Nephron progenitor cell (in vitro differentiated cells): ENCODE measurements around the gene ASAH2B.
"Not testable (repeated sequence)": the region's sequence is repeated elsewhere in the genome, so short reads cannot be mapped to it uniquely, and the experiment has no call there.

ENCODE experiments used
- DNase-seq: peaks from one replicate; pipeline ENCODE4 v3.0.0; 2021
- H3K27ac Mint-ChIP-seq: 2 replicates; pipeline ENCODE4 v1.8.0; 2021; ENCODE audit warnings: mild to moderate bottlenecking, moderate library complexity, mixed read lengths
- H3K27me3 Mint-ChIP-seq: 2 replicates; pipeline ENCODE4 v1.8.0; 2021; ENCODE audit warnings: mild to moderate bottlenecking, low read depth, mixed read lengths; ENCODE audit not compliant: poor library complexity
- H3K36me3 Mint-ChIP-seq: 2 replicates; pipeline ENCODE4 v1.8.0; 2021; ENCODE audit warnings: low read depth, mixed read lengths
- H3K4me1 Mint-ChIP-seq: 2 replicates; pipeline ENCODE4 v1.8.0; 2021; ENCODE audit warnings: mixed read lengths
- H3K4me3 Mint-ChIP-seq: 2 replicates; pipeline ENCODE4 v1.8.0; 2021; ENCODE audit warnings: mild to moderate bottlenecking, moderate library complexity, mixed read lengths
- H3K9me3 Mint-ChIP-seq: 2 replicates; pipeline ENCODE4 v1.8.0; 2021; ENCODE audit warnings: mild to moderate bottlenecking, moderate library complexity, mixed read lengths
- CTCF ChIP-seq: fragments of 200-600 bp; sonication (generic); IDR thresholded peaks from 2 replicates; pipeline ENCODE4 v1.5.0; 2021; ENCODE audit warnings: antibody characterized with exemption

ASAH2B gene

GRCh38 chr10:50740293-50740648, 535 bp downstream of the ASAH2B start:
- Mint-ChIP-seq H3K4me3 (peak overlapping the region; percentile 96), H3K27me3 (peaks cover 26% of the 10 kb centered on the region), H3K27ac (peak overlapping the region; percentile 97), H3K4me1 (peaks cover 23% of the 10 kb centered on the region), H3K9me3 (peaks cover 4% of the 10 kb centered on the region), H3K36me3 (no peaks in the 10 kb centered on the region)
- no peak for TF ChIP-seq CTCF
- DNase-seq: no peak

- not testable (repeated sequence) for H3K4me3 Mint-ChIP-seq, H3K9me3 Mint-ChIP-seq, DNase-seq, H3K27ac Mint-ChIP-seq
- Mint-ChIP-seq H3K27me3 (peaks cover 12% of the 10 kb centered on the region), H3K36me3 (peaks cover 13% of the 10 kb centered on the region), H3K4me1 (peaks cover 23% of the 10 kb centered on the region)
These were observed 3.1 kb downstream of the ASAH2B start for GRCh38 chr10:50742820-50743219.

- not testable (repeated sequence) for H3K36me3 Mint-ChIP-seq, DNase-seq, H3K27ac Mint-ChIP-seq, H3K27me3 Mint-ChIP-seq, H3K4me3 Mint-ChIP-seq, H3K4me1 Mint-ChIP-seq
- H3K9me3 Mint-ChIP-seq: peaks cover 18% of the 10 kb centered on the region
These were observed 27.2 kb downstream of the ASAH2B start for GRCh38 chr10:50766774-50767513.

- H3K4me3 Mint-ChIP-seq, H3K27ac Mint-ChIP-seq, H3K27me3 Mint-ChIP-seq, H3K36me3 Mint-ChIP-seq, DNase-seq, H3K9me3 Mint-ChIP-seq, H3K4me1 Mint-ChIP-seq: not testable (repeated sequence)
These were observed 32.3 kb downstream of the ASAH2B start for GRCh38 chr10:50772042-50772441.

- not testable (repeated sequence) for DNase-seq, H3K36me3 Mint-ChIP-seq, H3K27me3 Mint-ChIP-seq, H3K4me1 Mint-ChIP-seq, H3K9me3 Mint-ChIP-seq, H3K27ac Mint-ChIP-seq, H3K4me3 Mint-ChIP-seq
These were observed 35.1 kb downstream of the ASAH2B start for GRCh38 chr10:50774868-50775267.

- not testable (repeated sequence) for H3K36me3 Mint-ChIP-seq, H3K27me3 Mint-ChIP-seq, H3K27ac Mint-ChIP-seq, H3K4me3 Mint-ChIP-seq, H3K4me1 Mint-ChIP-seq, DNase-seq
- H3K9me3 Mint-ChIP-seq: peaks cover 11% of the 10 kb centered on the region
These were observed 40.3 kb downstream of the ASAH2B start for GRCh38 chr10:50780036-50780435.

- not testable (repeated sequence) for H3K27ac Mint-ChIP-seq, H3K36me3 Mint-ChIP-seq, H3K27me3 Mint-ChIP-seq, H3K4me1 Mint-ChIP-seq, H3K4me3 Mint-ChIP-seq, DNase-seq
- peaks cover 19% of the 10 kb centered on the region for H3K9me3 Mint-ChIP-seq
These were observed 42.3 kb downstream of the ASAH2B start for GRCh38 chr10:50782017-50782416.

- DNase-seq: peak; percentile 3
- H3K27ac Mint-ChIP-seq, H3K36me3 Mint-ChIP-seq, H3K4me3 Mint-ChIP-seq, H3K27me3 Mint-ChIP-seq: not testable (repeated sequence)
- peaks cover 13% of the 10 kb centered on the region for H3K4me1 Mint-ChIP-seq
- H3K9me3 Mint-ChIP-seq: peaks cover 24% of the 10 kb centered on the region
These were observed 48.2 kb downstream of the ASAH2B start for GRCh38 chr10:50787962-50788361.

- Mint-ChIP-seq H3K4me1 (peaks cover 13% of the 10 kb centered on the region), H3K27ac (no peak overlapping the region), H3K36me3 (no peaks in the 10 kb centered on the region), H3K4me3 (no peak overlapping the region), H3K27me3 (peaks cover 8% of the 10 kb centered on the region), H3K9me3 (peaks cover 21% of the 10 kb centered on the region)
- TF ChIP-seq CTCF: no peak
- no peak for DNase-seq
These were observed 49.5 kb downstream of the ASAH2B start for GRCh38 chr10:50788951-50789945.
